ENCODE measurements around the gene SSMEM1. TPM values are rescaled to one million over a fixed set of nuclear protein-coding genes. Genes with fewer than 3 reads are reported as not detected.
"Not testable (repeated sequence)": the region's sequence is repeated elsewhere in the genome, so short reads cannot be mapped to it uniquely, and the experiment has no call there.

The SSMEM1 gene
- total and polyA plus RNA-seq, 2 of the 4 experiments (the other 2 are of a cell fraction) = 0.07 TPM; not detected in 1

DNA sequence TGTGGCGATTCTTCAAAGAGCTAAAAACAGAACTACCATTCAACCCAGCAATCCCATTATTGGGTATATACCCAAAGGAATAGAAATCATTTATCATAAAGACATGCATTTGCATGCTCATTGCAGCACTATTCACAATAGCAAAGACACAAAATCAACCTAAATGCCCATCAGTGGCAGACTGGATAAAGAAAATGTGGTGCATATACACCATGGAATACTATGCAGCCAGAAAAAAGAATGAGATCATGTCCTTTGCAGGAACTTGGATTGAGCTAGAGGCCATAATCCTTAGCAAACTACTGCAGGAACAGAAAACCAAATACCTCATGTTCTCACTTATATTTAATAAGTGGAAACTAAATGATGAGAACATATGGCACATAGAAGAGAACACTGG lies 38.8 kb downstream of the SSMEM1 start:
- in situ Hi-C loops (cut with MboI; ENCODE audit: low sequenced_read_pairs); ATAC-seq (ENCODE audit: low read depth): not testable (repeated sequence)

DNA sequence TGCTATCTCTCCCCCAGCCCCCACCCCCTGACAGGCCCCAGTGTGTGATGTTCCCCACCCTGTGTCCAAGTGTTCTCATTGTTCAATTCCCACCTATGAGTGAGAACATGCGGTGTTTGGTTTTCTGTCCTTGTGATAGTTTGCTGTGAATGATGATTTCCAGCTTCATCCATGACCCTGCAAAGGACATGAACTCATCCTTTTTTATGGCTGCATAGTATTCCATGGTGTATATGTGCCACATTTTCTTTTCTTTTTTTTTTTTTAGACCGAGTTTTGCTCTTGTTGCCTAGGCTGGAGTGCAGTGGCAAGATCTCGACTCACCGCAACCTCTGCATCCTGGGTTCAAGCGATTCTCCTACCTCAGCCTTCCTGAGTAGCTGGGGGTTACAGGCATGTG lies 41.2 kb downstream of the SSMEM1 start:
- H2AK5ac ChIP-seq (ENCODE audit: low read depth, low read length); in situ Hi-C loops (cut with MboI; ENCODE audit: low sequenced_read_pairs); H3K4ac ChIP-seq (ENCODE audit: low read depth, low read length); CTCF ChIA-PET; H3K18ac ChIP-seq (ENCODE audit: low read depth, low read length); H4K20me1 ChIP-seq (ENCODE audit: insufficient read depth, low read length); H2BK20ac ChIP-seq (ENCODE audit: low read depth, low read length); dilution Hi-C loops (cut with HindIII; ENCODE audit: low sequenced_read_pairs, unreplicated experiment); H3K14ac ChIP-seq (replicated peaks; ENCODE audit: low read depth, low read length); POLR2A ChIA-PET (ENCODE audit: unreplicated experiment); H3K36me3 ChIP-seq (ENCODE audit: control insufficient read depth, insufficient read depth, low read length); H3K9ac ChIP-seq (ENCODE audit: low read depth, low read length); H4K8ac ChIP-seq (ENCODE audit: low read depth in 2 of 2, low read length in 2 of 2); H3K4me2 ChIP-seq (ENCODE audit: low read depth, low read length); H3K79me1 ChIP-seq (ENCODE audit: low read depth in 1 of 2, low read length in 2 of 2); H3K4me1 ChIP-seq (ENCODE audit: control insufficient read depth, insufficient read depth, low read length); H3K56ac ChIP-seq (ENCODE audit: extremely low read depth, insufficient read depth, low read length); H2BK120ac ChIP-seq (ENCODE audit: low read depth, low read length); H4K91ac ChIP-seq (ENCODE audit: insufficient read depth, low read depth, low read length); H2AK9ac ChIP-seq (replicated peaks; ENCODE audit: low read depth, low read length, poor library complexity); H2AFZ ChIP-seq (replicated peaks; ENCODE audit: low read length, poor library complexity); ATAC-seq (ENCODE audit: low read depth); H4K5ac ChIP-seq (ENCODE audit: low read depth, low read length); H3K4me3 ChIP-seq (ENCODE audit: insufficient read depth, low read depth, low read length); H3K23ac ChIP-seq (ENCODE audit: low read depth, low read length); H3K9me1 ChIP-seq (ENCODE audit: insufficient read depth, low read length); H3K27ac ChIP-seq (ENCODE audit: insufficient read depth, low read length); H2BK15ac ChIP-seq (ENCODE audit: low read depth, low read length); H3K27me3 ChIP-seq (ENCODE audit: control insufficient read depth, insufficient read depth, low read length); BruUV-seq (replicated peaks); H3K9me3 ChIP-seq (ENCODE audit: control insufficient read depth, insufficient read depth, low read length); H2BK5ac ChIP-seq (ENCODE audit: low read depth, low read length, poor library complexity, severe bottlenecking); DNase-seq: not testable (repeated sequence)
- 100% methylated on average over 3 of the region's 5 CpGs; no CpG with 5 or more reads in 1 of the 2 experiments for WGBS, 2 experiments (ENCODE audit: extremely low coverage in 2 of 2, insufficient read length in 1 of 2)
- intact Hi-C loops (cut with micrococcal nuclease) = loop anchor here (10.0 kb wide), 1 partner anchor 446 kb away; no protein-coding TSS in a partner anchor

More for the DNA sequence above, 38.8 kb downstream of the SSMEM1 start:
- H2AK5ac ChIP-seq (ENCODE audit: low read depth, low read length); H3K4me1 ChIP-seq (ENCODE audit: control insufficient read depth, insufficient read depth, low read length); H3K36me3 ChIP-seq (ENCODE audit: control insufficient read depth, insufficient read depth, low read length); H3K27ac ChIP-seq (ENCODE audit: insufficient read depth, low read length); H3K4me3 ChIP-seq (ENCODE audit: insufficient read depth, low read depth, low read length); H3K56ac ChIP-seq (ENCODE audit: extremely low read depth, insufficient read depth, low read length); H2BK5ac ChIP-seq (ENCODE audit: low read depth, low read length, poor library complexity, severe bottlenecking); H3K9ac ChIP-seq (ENCODE audit: low read depth, low read length); H3K27me3 ChIP-seq (ENCODE audit: control insufficient read depth, insufficient read depth, low read length); H2BK120ac ChIP-seq (ENCODE audit: low read depth, low read length); H3K4me2 ChIP-seq (ENCODE audit: low read depth, low read length); H3K9me1 ChIP-seq (ENCODE audit: insufficient read depth, low read length); H3K18ac ChIP-seq (ENCODE audit: low read depth, low read length); DNase-seq; H4K91ac ChIP-seq (ENCODE audit: insufficient read depth, low read depth, low read length); H4K20me1 ChIP-seq (ENCODE audit: insufficient read depth, low read length); H3K4ac ChIP-seq (ENCODE audit: low read depth, low read length); CTCF ChIA-PET; H2AK9ac ChIP-seq (replicated peaks; ENCODE audit: low read depth, low read length, poor library complexity); H3K79me1 ChIP-seq (ENCODE audit: low read depth in 1 of 2, low read length in 2 of 2); H3K9me3 ChIP-seq (ENCODE audit: control insufficient read depth, insufficient read depth, low read length); H3K14ac ChIP-seq (replicated peaks; ENCODE audit: low read depth, low read length); H2BK20ac ChIP-seq (ENCODE audit: low read depth, low read length); BruUV-seq (replicated peaks); dilution Hi-C loops (cut with HindIII; ENCODE audit: low sequenced_read_pairs, unreplicated experiment); H2BK15ac ChIP-seq (ENCODE audit: low read depth, low read length); H3K23ac ChIP-seq (ENCODE audit: low read depth, low read length); H4K5ac ChIP-seq (ENCODE audit: low read depth, low read length); POLR2A ChIA-PET (ENCODE audit: unreplicated experiment); H4K8ac ChIP-seq (ENCODE audit: low read depth in 2 of 2, low read length in 2 of 2); H2AFZ ChIP-seq (replicated peaks; ENCODE audit: low read length, poor library complexity): not testable (repeated sequence)
- intact Hi-C loops (cut with micrococcal nuclease) = loop anchor here (10.0 kb wide), 1 partner anchor 448 kb away; no protein-coding TSS in a partner anchor
- WGBS, 2 experiments (ENCODE audit: extremely low coverage in 2 of 2, insufficient read length in 1 of 2) = no CpG with 5 or more reads among the region's 1 CpG

All from IMR-90 (cell line).